ENCODE measurements around the gene GATA5. TPM values are rescaled to one million over a fixed set of nuclear protein-coding genes. Genes with fewer than 3 reads are reported as not detected.

GATA5 gene
- total and polyA plus RNA-seq, 3 experiments from 2014 or later, result not detected

GRCh38 chr20:62461834-62462233, 14.0 kb downstream of the GATA5 start:
- POLR2A ChIA-PET, result no interaction called here

DNA sequence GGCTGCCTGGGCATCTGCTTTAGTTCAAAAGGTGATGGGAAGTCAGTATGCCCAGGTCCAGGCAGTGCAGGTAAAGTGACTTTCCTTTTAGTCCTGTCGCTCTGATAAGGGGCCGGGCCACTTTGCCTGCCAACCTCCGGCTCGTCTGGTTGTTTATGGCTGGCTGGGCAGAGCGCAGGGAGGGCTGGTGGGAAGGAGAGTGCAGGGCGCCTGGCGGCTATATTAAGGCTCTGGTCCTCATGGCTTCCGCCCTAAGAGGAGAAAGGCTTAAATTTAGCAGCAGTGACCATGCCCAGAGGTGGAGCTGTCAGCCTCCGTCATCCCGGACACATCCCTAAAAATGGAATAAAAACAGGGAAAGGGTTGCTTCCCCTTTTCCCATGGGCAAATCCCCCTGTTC, 14.6 kb downstream of the GATA5 start:
- no peaks in the 10 kb centered on the region for H3K4me1 Mint-ChIP-seq
- ChIA-PET CTCF (no interaction called here), POLR2A (no interaction called here)
- H3K27me3 Mint-ChIP-seq, result peaks cover 5 to 9% of the 10 kb centered on the region in 2 donors
- no peaks in the 10 kb centered on the region for H3K27me3 ChIP-seq (ENCODE audit: insufficient read depth, low read length, poor library complexity, severe bottlenecking)
- no peaks in the 10 kb centered on the region for H3K36me3 Mint-ChIP-seq
- no peak overlapping the region for H3K27ac Mint-ChIP-seq
- H3K4me1 ChIP-seq (ENCODE audit: insufficient read depth, low read length), result no peaks in the 10 kb centered on the region
- H3K36me3 ChIP-seq (ENCODE audit: insufficient read depth, low read length), result no peaks in the 10 kb centered on the region
- H3K9me3 ChIP-seq (ENCODE audit: low read length), result no peaks in the 10 kb centered on the region
- no peak overlapping the region for H3K27ac ChIP-seq (ENCODE audit: low read depth, low read length)
- DNase-seq, result no peak
- H3K4me3 ChIP-seq (ENCODE audit: low read length), result no peak overlapping the region
- no peaks in the 10 kb centered on the region for H3K9me3 Mint-ChIP-seq
- H3K4me3 Mint-ChIP-seq, result no peak overlapping the region

More at GRCh38 chr20:62461834-62462233, 14.0 kb downstream of the GATA5 start:
- no peaks in the 10 kb centered on the region for H3K36me3 Mint-ChIP-seq
- no peaks in the 10 kb centered on the region for H3K4me1 ChIP-seq (ENCODE audit: insufficient read depth, low read length)
- H3K4me3 ChIP-seq (ENCODE audit: low read length), result no peak overlapping the region
- peak overlapping the region in 1 of 8 donors; percentile 10 for H3K27ac Mint-ChIP-seq
- CTCF ChIA-PET, result no interaction called here
- DNase-seq, result no peak
- H3K36me3 ChIP-seq (ENCODE audit: insufficient read depth, low read length), result no peaks in the 10 kb centered on the region
- H3K27me3 Mint-ChIP-seq, result peaks cover 4 to 6% of the 10 kb centered on the region in 2 donors
- no peaks in the 10 kb centered on the region for H3K4me1 Mint-ChIP-seq
- no peaks in the 10 kb centered on the region for H3K9me3 ChIP-seq (ENCODE audit: low read length)
- no peak overlapping the region for H3K4me3 Mint-ChIP-seq
- no peaks in the 10 kb centered on the region for H3K9me3 Mint-ChIP-seq
- no peaks in the 10 kb centered on the region for H3K27me3 ChIP-seq (ENCODE audit: insufficient read depth, low read length, poor library complexity, severe bottlenecking)
- no peak overlapping the region for H3K27ac ChIP-seq (ENCODE audit: low read depth, low read length)

DNA sequence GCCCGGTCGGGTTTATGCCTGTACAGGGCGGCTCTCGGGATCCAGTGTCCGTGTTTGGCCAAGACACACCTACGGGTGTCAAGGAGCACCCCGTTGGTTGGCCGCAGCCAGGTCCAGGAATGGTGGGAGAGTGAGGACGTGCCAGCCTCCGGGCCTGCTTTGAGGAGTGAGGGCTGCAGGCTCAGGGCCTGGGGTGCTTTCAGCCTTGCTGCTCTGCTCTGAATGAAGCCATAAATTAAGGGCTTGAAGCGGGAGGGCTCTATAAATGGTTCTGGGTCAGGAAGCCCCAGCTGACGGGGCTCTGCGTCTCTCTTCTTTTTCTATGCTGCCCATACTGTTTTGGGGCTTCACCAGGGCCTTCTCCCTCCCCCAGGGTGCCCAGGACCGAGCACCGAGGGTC, 15.1 kb downstream of the GATA5 start:
- no peaks in the 10 kb centered on the region for H3K9me3 Mint-ChIP-seq
- CTCF ChIA-PET, result no interaction called here
- no peaks in the 10 kb centered on the region for H3K36me3 ChIP-seq (ENCODE audit: insufficient read depth, low read length)
- no peaks in the 10 kb centered on the region for H3K4me1 Mint-ChIP-seq
- no peak for DNase-seq
- H3K27me3 ChIP-seq (ENCODE audit: insufficient read depth, low read length, poor library complexity, severe bottlenecking), result no peaks in the 10 kb centered on the region
- no peak overlapping the region for H3K27ac ChIP-seq (ENCODE audit: low read depth, low read length)
- H3K4me1 ChIP-seq (ENCODE audit: insufficient read depth, low read length), result no peaks in the 10 kb centered on the region
- H3K9me3 ChIP-seq (ENCODE audit: low read length), result no peaks in the 10 kb centered on the region
- H3K27ac Mint-ChIP-seq, result no peak overlapping the region
- no peak overlapping the region for H3K4me3 ChIP-seq (ENCODE audit: low read length)
- H3K4me3 Mint-ChIP-seq, result no peak overlapping the region
- POLR2A ChIA-PET, result no interaction called here
- no peaks in the 10 kb centered on the region for H3K36me3 Mint-ChIP-seq
- H3K27me3 Mint-ChIP-seq, result peaks cover 6 to 11% of the 10 kb centered on the region in 2 donors

- Mint-ChIP-seq H3K27me3 (peaks cover 6 to 11% of the 10 kb centered on the region in 2 donors), H3K36me3 (no peaks in the 10 kb centered on the region), H3K9me3 (no peaks in the 10 kb centered on the region), H3K27ac (no peak overlapping the region), H3K4me3 (no peak overlapping the region), H3K4me1 (no peaks in the 10 kb centered on the region)
- Histone ChIP-seq H3K36me3 (ENCODE audit: insufficient read depth, low read length) (no peaks in the 10 kb centered on the region), H3K27ac (ENCODE audit: low read depth, low read length) (no peak overlapping the region), H3K4me1 (ENCODE audit: insufficient read depth, low read length) (no peaks in the 10 kb centered on the region), H3K9me3 (ENCODE audit: low read length) (no peaks in the 10 kb centered on the region), H3K4me3 (ENCODE audit: low read length) (no peak overlapping the region), H3K27me3 (ENCODE audit: insufficient read depth, low read length, poor library complexity, severe bottlenecking) (no peaks in the 10 kb centered on the region)
- POLR2A ChIA-PET, result no interaction called here
- no peak for DNase-seq
- CTCF ChIA-PET, result no interaction called here
Observed at GRCh38 chr20:62459488-62459887, 16.3 kb downstream of the GATA5 start.

DNA sequence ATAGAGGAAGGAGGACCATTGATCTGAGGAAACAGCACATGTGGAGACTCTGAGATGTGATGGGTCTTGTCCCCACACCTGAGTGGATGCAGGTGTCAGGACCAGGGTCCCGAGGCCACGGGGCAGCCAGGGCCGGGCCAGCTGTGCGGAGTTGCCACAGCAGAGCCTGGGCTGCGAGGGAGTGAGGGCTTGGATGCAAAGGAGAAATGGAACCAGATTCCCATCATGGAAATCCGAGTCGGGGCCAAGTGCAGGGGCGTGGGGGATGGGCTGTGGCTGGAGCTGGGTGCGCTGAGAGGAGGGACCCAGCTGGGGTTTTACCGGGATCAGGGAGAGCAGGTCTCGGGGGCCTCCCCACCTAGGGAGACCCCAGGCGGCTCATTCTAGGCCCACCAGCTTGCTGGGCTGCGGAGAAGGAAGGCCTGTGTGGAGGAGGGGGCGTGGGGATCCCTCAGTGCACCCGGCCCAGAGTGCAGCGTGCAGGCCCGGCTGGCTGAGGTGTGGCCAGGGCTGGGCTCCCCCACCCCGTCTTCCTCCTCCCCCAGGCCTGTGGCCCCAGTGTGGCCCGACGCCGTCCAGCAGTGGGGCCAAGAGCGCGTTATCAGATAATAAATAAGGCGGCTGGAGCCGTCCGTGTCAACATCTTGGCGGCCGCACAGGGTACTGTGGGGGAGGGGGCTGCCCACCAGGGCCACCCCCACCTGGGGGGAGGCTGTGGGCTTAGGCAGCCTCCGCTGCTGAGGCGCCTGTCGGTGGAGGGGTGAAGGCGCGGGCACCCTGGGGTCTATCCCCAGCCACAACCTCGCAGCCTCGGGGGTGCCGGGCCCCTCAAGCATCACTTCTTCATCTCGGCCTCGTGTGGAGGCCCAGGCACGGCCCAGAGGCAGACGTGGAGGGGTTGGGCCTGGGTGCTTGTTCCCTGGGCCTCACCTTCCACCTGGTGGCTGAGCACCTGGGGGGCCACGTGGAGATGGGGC, 17.2 kb downstream of the GATA5 start:
- no peak for DNase-seq
- no peaks in the 10 kb centered on the region for H3K27me3 ChIP-seq (ENCODE audit: insufficient read depth, low read length, poor library complexity, severe bottlenecking)
- H3K4me1 Mint-ChIP-seq, result no peaks in the 10 kb centered on the region
- H3K9me3 ChIP-seq (ENCODE audit: low read length), result no peaks in the 10 kb centered on the region
- no peaks in the 10 kb centered on the region for H3K4me1 ChIP-seq (ENCODE audit: insufficient read depth, low read length)
- H3K27ac Mint-ChIP-seq, result no peak overlapping the region
- peaks cover 3 to 17% of the 10 kb centered on the region in 2 donors for H3K27me3 Mint-ChIP-seq
- no peaks in the 10 kb centered on the region for H3K36me3 ChIP-seq (ENCODE audit: insufficient read depth, low read length)
- no peaks in the 10 kb centered on the region for H3K9me3 Mint-ChIP-seq
- no peak overlapping the region for H3K27ac ChIP-seq (ENCODE audit: low read depth, low read length)
- POLR2A ChIA-PET, result no interaction called here
- no peaks in the 10 kb centered on the region for H3K36me3 Mint-ChIP-seq
- no peak overlapping the region for H3K4me3 ChIP-seq (ENCODE audit: low read length)
- CTCF ChIA-PET, result no interaction called here
- H3K4me3 Mint-ChIP-seq, result no peak overlapping the region

GRCh38 chr20:62457831-62458230, 18.0 kb downstream of the GATA5 start:
- POLR2A ChIA-PET, result no interaction called here
- Mint-ChIP-seq H3K27me3 (peaks cover 3 to 20% of the 10 kb centered on the region in 2 donors), H3K27ac (no peak overlapping the region), H3K4me3 (no peak overlapping the region), H3K4me1 (no peaks in the 10 kb centered on the region), H3K36me3 (no peaks in the 10 kb centered on the region), H3K9me3 (no peaks in the 10 kb centered on the region)
- H3K27me3 ChIP-seq (ENCODE audit: insufficient read depth, low read length, poor library complexity, severe bottlenecking), result no peaks in the 10 kb centered on the region
- H3K4me1 ChIP-seq (ENCODE audit: insufficient read depth, low read length), result no peaks in the 10 kb centered on the region
- no peak for DNase-seq
- CTCF ChIA-PET, result no interaction called here
- H3K4me3 ChIP-seq (ENCODE audit: low read length), result no peak overlapping the region
- no peaks in the 10 kb centered on the region for H3K9me3 ChIP-seq (ENCODE audit: low read length)
- no peaks in the 10 kb centered on the region for H3K36me3 ChIP-seq (ENCODE audit: insufficient read depth, low read length)
- no peak overlapping the region for H3K27ac ChIP-seq (ENCODE audit: low read depth, low read length)

DNA sequence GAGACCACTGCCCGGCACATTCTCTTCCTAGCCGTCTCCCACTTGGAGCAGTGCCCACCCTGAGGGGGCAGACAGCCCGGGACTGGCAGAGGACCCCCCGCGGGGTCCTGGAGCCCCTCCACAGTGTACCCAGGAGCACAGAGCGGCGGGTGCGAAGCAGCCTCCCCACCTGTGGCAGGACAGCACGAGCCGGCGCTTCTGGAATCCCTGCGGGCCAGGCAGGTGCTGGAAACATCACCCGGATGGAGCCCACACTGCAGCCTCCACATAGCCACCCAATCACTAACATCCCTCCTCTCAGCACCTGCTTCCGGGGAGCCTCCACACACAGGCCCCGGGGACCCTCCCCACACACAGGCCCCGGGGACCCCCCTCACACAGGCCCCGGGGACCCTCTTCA, 18.7 kb downstream of the GATA5 start:
- Mint-ChIP-seq H3K9me3 (no peaks in the 10 kb centered on the region), H3K4me1 (no peaks in the 10 kb centered on the region), H3K4me3 (no peak overlapping the region), H3K27me3 (peaks cover 3 to 20% of the 10 kb centered on the region in 2 donors), H3K36me3 (no peaks in the 10 kb centered on the region), H3K27ac (no peak overlapping the region)
- Histone ChIP-seq H3K36me3 (ENCODE audit: insufficient read depth, low read length) (no peaks in the 10 kb centered on the region), H3K4me1 (ENCODE audit: insufficient read depth, low read length) (no peaks in the 10 kb centered on the region), H3K4me3 (ENCODE audit: low read length) (no peak overlapping the region), H3K27me3 (ENCODE audit: insufficient read depth, low read length, poor library complexity, severe bottlenecking) (no peaks in the 10 kb centered on the region), H3K9me3 (ENCODE audit: low read length) (no peaks in the 10 kb centered on the region), H3K27ac (ENCODE audit: low read depth, low read length) (no peak overlapping the region)
- CTCF ChIA-PET, result no interaction called here
- no peak for DNase-seq
- POLR2A ChIA-PET, result no interaction called here

DNA sequence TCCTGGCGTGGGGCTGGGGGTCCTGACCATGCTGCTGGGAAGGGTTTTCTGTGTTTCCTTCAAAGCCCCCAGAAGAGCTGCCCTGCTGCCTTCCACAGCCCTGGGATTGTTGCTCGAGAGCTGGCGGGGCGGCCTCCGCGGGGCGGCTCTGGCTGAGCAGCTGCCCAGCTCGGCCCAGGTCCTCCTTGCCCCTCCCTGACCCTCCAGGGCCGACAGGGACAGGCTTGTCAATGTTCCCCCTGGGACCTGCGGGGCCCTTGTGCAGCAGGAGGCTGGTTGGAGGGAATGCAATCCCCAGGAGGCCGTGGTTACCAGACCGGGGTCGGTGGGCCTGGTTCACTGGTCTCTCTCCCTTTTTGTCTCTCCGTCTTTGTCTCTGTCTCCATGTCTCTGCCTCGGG, 19.9 kb downstream of the GATA5 start:
- Mint-ChIP-seq H3K36me3 (no peaks in the 10 kb centered on the region), H3K27me3 (peaks cover 3 to 20% of the 10 kb centered on the region in 2 donors), H3K4me1 (no peaks in the 10 kb centered on the region), H3K4me3 (no peak overlapping the region), H3K27ac (no peak overlapping the region), H3K9me3 (no peaks in the 10 kb centered on the region)
- Histone ChIP-seq H3K27me3 (ENCODE audit: insufficient read depth, low read length, poor library complexity, severe bottlenecking) (no peaks in the 10 kb centered on the region), H3K36me3 (ENCODE audit: insufficient read depth, low read length) (no peaks in the 10 kb centered on the region), H3K27ac (ENCODE audit: low read depth, low read length) (no peak overlapping the region), H3K9me3 (ENCODE audit: low read length) (no peaks in the 10 kb centered on the region), H3K4me1 (ENCODE audit: insufficient read depth, low read length) (no peaks in the 10 kb centered on the region), H3K4me3 (ENCODE audit: low read length) (no peak overlapping the region)
- ChIA-PET POLR2A (no interaction called here), CTCF (no interaction called here)
- no peak for DNase-seq

Measured in CD8-positive, alpha-beta memory T cell (primary cell).